ENCODE measurements around the gene CELF1. TPM values are rescaled to one million over a fixed set of nuclear protein-coding genes. Genes with fewer than 3 reads are reported as not detected.

The CELF1 gene
- total and polyA plus RNA-seq, 2 of the 4 experiments (the other 2 are of a cell fraction): 63.3 to 135 TPM

- no peak overlapping the region for H2BK5ac ChIP-seq (ENCODE audit: low read depth, low read length, poor library complexity, severe bottlenecking)
- no peak overlapping the region for H3K14ac ChIP-seq (replicated peaks; ENCODE audit: low read depth, low read length)
- no peak for TF ChIP-seq NFE2L2 (IDR thresholded peaks at IDR 0.05; ENCODE audit: low read depth, low read length)
- no peak for TF ChIP-seq CEBPB (IDR thresholded peaks at IDR 0.05; ENCODE audit: low read depth, low read length)
- TF ChIP-seq CHD1 (IDR thresholded peaks at IDR 0.05; ENCODE audit: low read depth, low read length): no peak
- no peak for TF ChIP-seq MXI1 (IDR thresholded peaks at IDR 0.05; ENCODE audit: borderline replicate concordance, low read depth, low read length)
- TF ChIP-seq USF2 (IDR thresholded peaks at IDR 0.05; ENCODE audit: low read depth, low read length): no peak
- TF ChIP-seq BHLHE40 (IDR thresholded peaks at IDR 0.05; ENCODE audit: low read depth, low read length): no peak
- no peak for TF ChIP-seq FOS (IDR thresholded peaks at IDR 0.05; ENCODE audit: low read depth, low read length)
- TF ChIP-seq SMC3 (IDR thresholded peaks at IDR 0.05; ENCODE audit: low read depth, low read length): no peak
- TF ChIP-seq MAZ (IDR thresholded peaks at IDR 0.05; ENCODE audit: borderline replicate concordance, low read depth, low read length): no peak
- no peak for TF ChIP-seq RCOR1 (IDR thresholded peaks at IDR 0.05; ENCODE audit: insufficient replicate concordance, low read length)
- TF ChIP-seq MAFK (IDR thresholded peaks at IDR 0.05; ENCODE audit: low read depth, low read length): no peak
- TF ChIP-seq, protein P1, sequence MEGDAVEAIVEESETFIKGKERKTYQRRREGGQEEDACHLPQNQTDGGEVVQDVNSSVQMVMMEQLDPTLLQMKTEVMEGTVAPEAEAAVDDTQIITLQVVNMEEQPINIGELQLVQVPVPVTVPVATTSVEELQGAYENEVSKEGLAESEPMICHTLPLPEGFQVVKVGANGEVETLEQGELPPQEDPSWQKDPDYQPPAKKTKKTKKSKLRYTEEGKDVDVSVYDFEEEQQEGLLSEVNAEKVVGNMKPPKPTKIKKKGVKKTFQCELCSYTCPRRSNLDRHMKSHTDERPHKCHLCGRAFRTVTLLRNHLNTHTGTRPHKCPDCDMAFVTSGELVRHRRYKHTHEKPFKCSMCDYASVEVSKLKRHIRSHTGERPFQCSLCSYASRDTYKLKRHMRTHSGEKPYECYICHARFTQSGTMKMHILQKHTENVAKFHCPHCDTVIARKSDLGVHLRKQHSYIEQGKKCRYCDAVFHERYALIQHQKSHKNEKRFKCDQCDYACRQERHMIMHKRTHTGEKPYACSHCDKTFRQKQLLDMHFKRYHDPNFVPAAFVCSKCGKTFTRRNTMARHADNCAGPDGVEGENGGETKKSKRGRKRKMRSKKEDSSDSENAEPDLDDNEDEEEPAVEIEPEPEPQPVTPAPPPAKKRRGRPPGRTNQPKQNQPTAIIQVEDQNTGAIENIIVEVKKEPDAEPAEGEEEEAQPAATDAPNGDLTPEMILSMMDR (conservative IDR thresholded peaks at IDR 0.05; ENCODE audit: low read depth, low read length): no peak
- no peak for TF ChIP-seq RAD21 (IDR thresholded peaks at IDR 0.05; ENCODE audit: low read length)
- no peak for TF ChIP-seq ELK1 (IDR thresholded peaks at IDR 0.05; ENCODE audit: borderline replicate concordance, low read depth, low read length)
- no peak for TF ChIP-seq POLR2A (IDR thresholded peaks at IDR 0.05; ENCODE audit: low read depth, low read length)
- no CpG with 5 or more reads among the region's 7 CpGs for WGBS, 2 experiments (ENCODE audit: extremely low coverage in 2 of 2, insufficient read length in 1 of 2)
- ChIA-PET CTCF (no interaction called here), POLR2A (ENCODE audit: unreplicated experiment) (no interaction called here)
- H4K5ac ChIP-seq (ENCODE audit: low read depth, low read length): no peak overlapping the region
- no peaks in the 10 kb centered on the region for H3K36me3 ChIP-seq (ENCODE audit: control insufficient read depth, insufficient read depth, low read length)
- BruUV-seq (replicated peaks): no TSS peak
- no peak for ATAC-seq (ENCODE audit: low read depth)
- H2BK15ac ChIP-seq (ENCODE audit: low read depth, low read length): no peak overlapping the region
- no peak overlapping the region for H2BK120ac ChIP-seq (ENCODE audit: low read depth, low read length)
- no peak overlapping the region for H2AK9ac ChIP-seq (replicated peaks; ENCODE audit: low read depth, low read length, poor library complexity)
- no peak overlapping the region for H2AK5ac ChIP-seq (ENCODE audit: low read depth, low read length)
- no peak overlapping the region for H3K4me2 ChIP-seq (ENCODE audit: low read depth, low read length)
- H3K4ac ChIP-seq (ENCODE audit: low read depth, low read length): no peak overlapping the region
- H3K79me1 ChIP-seq (ENCODE audit: low read depth in 1 of 2, low read length in 2 of 2): no peaks in the 10 kb centered on the region
- no peak overlapping the region for H2AFZ ChIP-seq (replicated peaks; ENCODE audit: low read length, poor library complexity)
- H4K91ac ChIP-seq (ENCODE audit: insufficient read depth, low read depth, low read length): no peak overlapping the region
- no peaks in the 10 kb centered on the region for H4K20me1 ChIP-seq (ENCODE audit: insufficient read depth, low read length)
- intact Hi-C loops (cut with micrococcal nuclease): no loop called here
- no peak overlapping the region for H2BK20ac ChIP-seq (ENCODE audit: low read depth, low read length)
- H3K9ac ChIP-seq (ENCODE audit: low read depth, low read length): no peak overlapping the region
- no peak overlapping the region for H4K8ac ChIP-seq (ENCODE audit: low read depth in 2 of 2, low read length in 2 of 2)
- peaks cover 3% of the 10 kb centered on the region for H3K9me3 ChIP-seq (ENCODE audit: control insufficient read depth, insufficient read depth, low read length)
- no peak overlapping the region for H3K4me3 ChIP-seq (ENCODE audit: insufficient read depth, low read depth, low read length)
- dilution Hi-C loops (cut with HindIII; ENCODE audit: low sequenced_read_pairs, unreplicated experiment): no loop called here
- no peak overlapping the region for H3K18ac ChIP-seq (ENCODE audit: low read depth, low read length)
- H3K27me3 ChIP-seq (ENCODE audit: control insufficient read depth, insufficient read depth, low read length): peaks cover 57% of the 10 kb centered on the region
- no peak overlapping the region for H3K23ac ChIP-seq (ENCODE audit: low read depth, low read length)
- H3K4me1 ChIP-seq (ENCODE audit: control insufficient read depth, insufficient read depth, low read length): no peaks in the 10 kb centered on the region
- no peak overlapping the region for H3K56ac ChIP-seq (ENCODE audit: extremely low read depth, insufficient read depth, low read length)
- no peak overlapping the region for H3K27ac ChIP-seq (ENCODE audit: insufficient read depth, low read length)
- in situ Hi-C loops (cut with MboI; ENCODE audit: low sequenced_read_pairs): no loop called here
- DNase-seq: no peak
- no peaks in the 10 kb centered on the region for H3K9me1 ChIP-seq (ENCODE audit: insufficient read depth, low read length)
Measured at GRCh38 chr11:47591764-47592163, 38.8 kb upstream of the CELF1 start.

All from IMR-90 (cell line).